Adipose tissue (tissue), 3 donors: Measurements from ENCODE around the gene NR4A2. TPM values are rescaled to one million over a fixed set of nuclear protein-coding genes. Genes with fewer than 3 reads are reported as not detected.
A peak's percentile ranks its signal among the peaks of the same experiment; 100 is the strongest.

Source experiments
- H3K27ac ChIP-seq: one replicate; pipeline ENCODE4 v1.5.1; 2013; ENCODE audit warnings: low read depth, low read length
- WGBS, 3 donors: extraction: QIAGEN DNeasy Blood & Tissue Kit; methylation state at CpG; one replicate each; pipeline ENCODE4 v1.1.7; 2013; 5-methylcytosine and 5-hydroxymethylcytosine counted together
- polyA plus RNA-seq, 3 donors: library from polyadenylated mRNA; stranded (reverse); fragments of 200-250 nt; gene quantifications; one replicate each; pipeline ENCODE4 v1.2.3, GENCODE V29; 2013
- donor health status: healthy with polysubstance abuse.
- donor health status: Bipolar disorder and iron deficiency.
- donor health status: healthy.

Gene NR4A2
- 10 to 100 TPM in 2 of 3 donors, 1 to 10 TPM in 1; 4.0 to 93.8 (median 13.1) TPM for polyA plus RNA-seq

DNA sequence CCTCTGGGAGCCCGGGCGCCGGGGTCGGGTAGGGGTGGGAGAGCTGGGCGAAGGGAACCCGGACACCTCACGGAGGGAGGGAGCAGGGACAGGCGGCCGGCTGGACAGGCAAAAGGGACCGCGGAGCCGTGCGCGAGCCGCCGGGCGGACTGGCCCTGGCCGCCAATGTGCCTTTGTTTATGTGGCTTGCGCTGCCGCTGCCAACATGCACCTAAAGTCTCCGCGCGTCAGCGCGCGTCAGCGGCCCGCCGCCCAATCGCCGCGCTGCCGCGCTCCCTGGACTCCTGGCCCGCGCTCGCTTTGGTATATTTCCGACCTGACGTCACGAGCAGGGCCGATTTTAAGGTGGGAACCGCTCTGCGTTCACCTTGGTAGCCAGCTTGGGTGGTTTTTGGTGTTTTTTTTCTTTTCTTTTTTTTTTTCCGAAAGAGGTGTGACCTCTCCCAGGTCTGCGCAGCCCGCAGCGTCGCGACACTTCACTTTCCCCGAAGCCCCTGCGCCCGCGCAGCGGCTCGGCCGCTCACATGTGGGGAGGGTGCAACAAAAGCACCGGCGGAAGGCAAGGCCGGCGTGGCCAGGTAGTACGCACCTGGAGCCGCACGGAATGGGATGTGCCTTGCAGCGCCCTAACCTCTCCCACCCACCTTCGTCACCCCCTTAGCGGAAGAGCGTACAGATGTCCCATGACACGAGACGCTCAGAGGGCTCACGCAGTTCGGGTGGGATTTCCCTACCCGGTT is at the start of gene NR4A2:
Gene NR4A2 (minus strand): TSS at position 188 of the 740 bp plus-strand sequence. CDS start 2,535 bp downstream, outside the sequence.
- 0 to 1% (median 1%) methylated on average over 64 to 72 of the region's 72 CpGs for WGBS, 3 donors
- peak within 1 kb of the TSS; percentile 82 for H3K27ac ChIP-seq

DNA sequence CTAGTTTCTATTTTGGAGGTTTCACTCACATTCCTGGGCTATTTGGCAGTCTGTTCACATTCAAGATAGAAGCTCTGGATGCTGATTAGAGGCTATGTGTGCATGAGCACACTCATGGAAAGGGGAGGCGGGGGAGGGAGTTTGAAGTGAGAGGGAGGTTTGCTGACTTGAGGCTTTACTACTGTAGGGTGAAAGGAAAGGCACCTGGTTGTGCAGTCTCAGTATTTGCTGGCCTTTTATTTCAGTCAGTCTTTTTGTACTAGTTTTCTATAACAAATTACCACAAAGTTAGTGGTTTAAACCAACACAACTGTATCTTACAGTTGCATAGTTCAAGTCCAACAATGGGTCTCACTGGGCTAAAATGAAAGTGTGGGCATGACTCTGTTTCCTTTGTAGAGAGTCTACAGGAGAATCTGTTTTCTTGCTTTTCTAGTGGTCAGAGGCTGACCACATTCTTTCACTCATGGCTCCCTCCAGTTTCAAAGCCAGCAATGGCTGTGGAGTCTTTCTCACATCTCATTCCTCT is 47.7 kb upstream of the NR4A2 start:
- 82 to 92% (median 89%) methylated on average over 1 of the region's 1 CpG for WGBS, 3 donors
- no peak overlapping the region for H3K27ac ChIP-seq

DNA sequence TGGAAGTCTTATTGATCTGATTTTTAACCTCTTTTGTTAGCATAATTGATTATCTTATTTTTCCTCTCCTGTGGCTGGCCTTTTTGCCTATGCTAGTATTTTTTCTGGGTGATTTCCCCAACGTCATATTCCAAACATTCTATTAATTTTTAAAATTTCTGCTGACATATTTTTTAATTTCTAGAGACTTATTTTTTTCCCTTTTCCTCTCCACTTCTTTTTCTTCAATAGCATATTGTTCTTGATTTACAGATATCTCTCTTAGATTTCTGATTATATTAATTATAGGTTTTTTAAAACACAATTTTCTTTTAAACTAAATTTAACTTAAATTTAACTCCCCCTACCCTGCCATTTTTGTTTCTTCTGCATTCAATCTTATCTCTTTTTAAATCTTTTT is 47.2 kb upstream of the NR4A2 start:
- no peak overlapping the region for H3K27ac ChIP-seq
- WGBS, 3 donors, result 49 to 78% (median 77%) methylated on average over 1 of the region's 1 CpG

DNA sequence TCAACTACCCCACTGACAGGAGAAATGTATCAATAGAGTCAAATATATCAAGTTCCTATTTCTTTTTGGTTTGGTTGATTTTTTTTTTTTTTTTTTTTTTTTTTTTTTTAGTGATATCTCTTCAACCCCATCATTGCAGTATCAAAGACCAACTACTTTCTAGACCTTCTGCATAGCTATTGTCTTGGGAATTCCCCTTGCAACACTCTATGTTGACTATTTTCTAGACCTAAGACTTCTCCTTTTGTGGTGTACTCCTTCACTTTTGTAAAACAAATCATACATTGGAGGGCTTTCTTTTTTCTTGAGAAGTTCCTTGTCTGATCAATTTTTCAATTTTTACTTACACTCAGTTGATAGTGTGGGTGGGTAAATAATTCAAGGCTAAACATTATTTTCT is 46.5 kb upstream of the NR4A2 start:
- no peak overlapping the region for H3K27ac ChIP-seq

DNA sequence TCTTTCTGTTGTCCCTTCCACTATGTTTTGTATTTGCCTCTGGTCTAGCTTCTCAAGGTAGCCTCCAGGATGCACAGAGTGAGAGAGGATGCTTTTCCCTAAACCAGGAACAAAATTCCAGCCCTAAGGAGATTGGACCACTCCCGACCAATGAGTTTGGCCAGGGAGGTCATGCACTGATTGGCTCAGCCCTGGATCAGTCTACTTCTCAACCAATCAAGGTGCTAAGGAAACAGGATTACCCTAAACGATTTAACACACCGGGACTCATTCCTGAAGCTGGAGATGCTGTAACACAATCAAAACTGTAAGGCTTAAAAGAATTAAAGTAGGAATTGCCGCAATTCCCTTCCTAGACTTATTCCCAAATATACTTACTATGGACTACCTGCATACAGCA is 34.2 kb upstream of the NR4A2 start:
- WGBS, 3 donors, result 93 to 96% (median 96%) methylated on average over 4 of the region's 4 CpGs
- no peak overlapping the region for H3K27ac ChIP-seq

DNA sequence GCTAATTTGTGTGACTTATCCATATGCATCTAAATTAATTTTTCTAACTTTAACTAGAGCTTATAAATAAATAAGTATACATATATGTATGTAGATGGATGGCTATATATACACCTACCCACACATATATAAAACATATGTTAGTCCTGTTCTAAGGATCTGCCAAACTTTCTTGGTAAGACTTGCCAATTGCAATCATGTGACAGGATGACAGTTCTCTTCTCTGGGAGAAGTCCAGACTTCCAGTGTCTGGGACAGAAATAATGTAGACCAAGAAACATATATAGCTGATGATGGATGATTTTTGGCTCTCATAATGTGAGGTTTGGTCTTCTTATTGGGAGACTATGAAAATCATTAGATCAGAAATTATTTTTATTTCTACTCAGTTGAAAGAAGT is 30.6 kb upstream of the NR4A2 start:
- H3K27ac ChIP-seq, result no peak overlapping the region

DNA sequence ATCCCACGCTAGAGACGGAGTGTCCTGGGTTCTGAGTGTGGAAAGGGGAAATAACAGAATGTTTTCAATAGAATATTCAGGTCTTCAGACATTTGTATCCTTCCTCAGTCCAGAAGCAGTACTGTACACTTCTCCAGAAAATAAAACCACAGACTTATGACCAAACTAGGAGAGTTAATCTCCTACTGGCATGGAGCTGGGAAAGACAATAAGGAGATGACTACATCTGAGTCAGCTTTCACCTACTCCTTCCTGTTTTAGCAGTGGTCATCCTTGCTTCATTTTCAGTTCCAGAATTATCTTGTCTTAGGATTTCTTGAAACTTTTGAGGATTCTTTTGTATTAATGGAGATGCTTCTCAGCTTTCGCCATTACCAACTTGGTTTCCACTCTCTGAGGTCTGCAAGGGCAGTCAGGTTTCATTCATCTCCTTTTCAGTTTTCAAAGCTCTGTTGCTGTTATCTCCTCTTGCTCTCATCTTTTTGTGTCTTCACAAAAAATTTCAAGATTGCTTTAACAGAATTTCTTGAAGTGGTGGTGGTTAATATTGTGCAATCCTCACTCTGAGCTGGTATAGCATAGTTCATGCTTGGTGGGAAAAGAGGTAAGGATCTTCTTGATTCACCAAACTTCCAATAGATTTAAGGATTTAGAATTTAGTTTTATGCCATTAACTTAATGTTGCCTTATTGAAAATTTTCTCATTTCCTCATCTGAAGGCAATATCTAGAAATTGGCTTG is 23.7 kb upstream of the NR4A2 start:
- H3K27ac ChIP-seq, result no peak overlapping the region
- 91 to 97% (median 91%) methylated on average over 3 of the region's 3 CpGs for WGBS, 3 donors

DNA sequence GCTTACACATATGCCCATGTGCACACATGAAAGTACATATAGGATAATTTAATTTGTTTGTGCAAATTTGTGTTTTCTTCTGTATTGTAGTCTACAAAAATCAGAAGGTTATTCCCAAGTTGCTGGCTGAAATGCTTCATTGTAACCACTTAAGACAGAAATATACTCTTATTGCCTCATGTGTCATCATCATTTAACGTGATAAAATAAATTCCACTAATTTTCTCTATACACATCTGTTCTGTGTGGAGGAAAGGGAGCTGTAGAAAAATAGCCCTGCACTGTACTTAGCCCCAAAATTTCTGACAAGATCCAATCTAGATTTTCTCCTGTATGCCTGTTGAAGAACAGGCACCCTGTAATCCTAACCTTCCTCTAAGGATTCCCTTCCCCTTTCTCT is 20.4 kb upstream of the NR4A2 start:
- WGBS, 3 donors, result 79 to 91% (median 85%) methylated on average over 1 of the region's 1 CpG
- no peak overlapping the region for H3K27ac ChIP-seq

DNA sequence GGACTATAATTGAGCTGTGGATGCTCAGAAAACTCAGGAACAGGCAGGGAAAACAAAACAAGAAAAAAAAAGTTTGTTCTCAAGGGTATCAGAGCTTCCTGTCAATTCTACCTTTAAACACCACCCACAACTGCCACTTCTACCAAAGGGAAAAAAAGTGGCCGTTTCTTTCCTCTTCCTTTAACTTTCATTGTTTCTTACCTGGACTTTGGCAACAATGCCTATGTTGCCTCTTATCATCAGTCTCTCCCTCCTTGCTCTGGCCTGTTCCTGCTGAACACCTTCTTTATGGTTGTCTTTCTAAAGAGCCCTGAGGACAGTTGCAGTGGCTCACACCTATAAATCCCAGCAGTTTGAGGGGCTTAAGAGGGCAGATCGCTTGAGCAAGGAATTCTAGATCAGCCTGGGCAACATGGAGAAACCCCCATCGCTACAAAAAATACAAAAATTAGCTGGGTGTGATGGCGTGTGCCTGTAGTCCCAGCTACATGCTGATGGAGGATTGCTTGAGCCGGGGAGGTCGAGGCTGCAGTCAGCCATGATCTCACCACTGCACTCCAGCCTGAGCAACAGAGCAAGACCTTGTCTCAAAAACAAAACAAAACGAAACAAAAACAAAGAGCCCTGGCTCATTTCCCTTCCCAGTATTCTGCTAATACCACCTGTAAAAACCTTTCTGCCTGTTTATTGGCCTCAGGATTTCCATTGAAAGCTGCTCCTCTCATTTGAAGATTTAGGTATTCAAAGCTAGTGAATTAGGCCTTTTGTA is 18.0 kb upstream of the NR4A2 start:
- WGBS, 3 donors, result 84 to 90% (median 86%) methylated on average over 7 of the region's 7 CpGs
- H3K27ac ChIP-seq, result no peak overlapping the region

DNA sequence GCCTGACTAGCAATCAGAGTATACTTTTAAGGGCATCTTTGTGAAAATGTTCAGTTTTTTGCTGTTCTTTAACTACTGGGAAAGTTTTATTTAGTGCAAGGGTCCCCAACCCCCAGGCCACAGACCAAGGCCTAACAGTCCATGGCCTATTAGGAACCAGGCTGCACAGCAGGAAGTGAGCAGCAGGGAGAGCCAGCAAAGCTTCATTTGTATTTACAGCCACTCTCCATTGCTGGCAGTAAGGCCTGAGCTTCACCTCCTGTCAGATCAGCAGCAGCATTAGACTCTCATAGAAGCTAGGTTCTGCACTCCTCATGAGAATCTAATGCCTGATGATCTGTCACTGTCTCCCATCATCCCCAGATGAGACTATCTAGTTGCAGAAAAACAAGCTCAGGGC is 17.1 kb upstream of the NR4A2 start:
- H3K27ac ChIP-seq, result no peak overlapping the region

DNA sequence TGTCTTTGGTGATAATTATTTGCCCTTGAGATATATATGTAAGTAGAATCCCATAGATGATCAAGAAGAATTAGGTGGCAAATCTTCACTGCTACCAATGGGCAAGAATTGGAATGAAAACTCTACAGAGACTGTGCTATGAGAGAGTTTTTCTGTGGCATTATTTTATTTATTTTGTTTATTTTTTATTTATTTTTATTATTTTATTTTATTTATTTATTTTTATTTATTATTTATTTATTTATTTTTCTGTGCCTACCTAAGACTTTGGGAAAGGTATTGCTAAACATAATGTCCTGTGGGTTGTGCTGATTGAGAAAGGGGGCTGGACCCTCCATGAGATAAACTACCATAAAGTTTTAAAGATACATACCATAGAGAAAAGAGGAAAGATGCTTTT is 16.6 kb upstream of the NR4A2 start:
- no peak overlapping the region for H3K27ac ChIP-seq

DNA sequence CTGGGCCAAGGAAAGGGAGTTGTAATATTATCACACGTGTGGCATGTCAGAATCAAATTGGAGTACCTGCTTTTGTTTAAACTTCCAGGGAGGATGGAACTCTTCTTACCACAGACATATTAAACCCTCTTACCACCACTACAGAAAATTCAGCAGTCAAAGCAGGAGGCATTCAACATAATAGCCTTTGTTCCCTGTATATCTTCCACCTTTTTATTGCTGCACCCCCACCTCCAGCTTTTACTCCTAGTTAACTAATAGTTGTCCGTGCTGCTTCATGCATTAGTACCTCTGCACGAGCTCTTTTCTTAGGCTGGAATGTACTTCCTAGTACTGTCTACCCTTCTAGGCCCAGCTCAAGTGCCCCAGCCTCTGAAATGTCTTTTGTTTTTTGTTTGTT is 14.9 kb upstream of the NR4A2 start:
- H3K27ac ChIP-seq, result no peak overlapping the region
- 80 to 89% (median 86%) methylated on average over 3 of the region's 3 CpGs for WGBS, 3 donors

DNA sequence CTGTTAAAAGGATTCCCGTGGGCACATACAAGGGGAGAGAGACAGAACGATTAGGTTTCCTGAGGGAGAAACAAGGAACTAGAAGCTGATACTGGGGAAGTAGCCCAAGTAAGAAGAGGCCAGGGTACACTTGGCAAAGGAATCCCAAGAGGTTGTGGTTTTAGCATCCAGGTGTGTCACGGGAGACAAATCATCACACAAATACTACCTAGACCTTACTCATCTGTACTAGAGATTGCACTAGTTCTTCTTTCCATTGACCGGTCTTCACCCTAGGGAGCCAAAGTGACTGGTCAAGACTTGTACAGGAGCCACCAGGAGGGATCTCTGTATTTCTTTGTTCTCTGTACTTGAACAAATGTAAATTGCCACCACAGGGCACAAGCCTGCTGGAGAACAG is 14.2 kb upstream of the NR4A2 start:
- H3K27ac ChIP-seq, result no peak overlapping the region
- WGBS, 3 donors, result 61 to 69% (median 63%) methylated on average over 4 of the region's 4 CpGs

DNA sequence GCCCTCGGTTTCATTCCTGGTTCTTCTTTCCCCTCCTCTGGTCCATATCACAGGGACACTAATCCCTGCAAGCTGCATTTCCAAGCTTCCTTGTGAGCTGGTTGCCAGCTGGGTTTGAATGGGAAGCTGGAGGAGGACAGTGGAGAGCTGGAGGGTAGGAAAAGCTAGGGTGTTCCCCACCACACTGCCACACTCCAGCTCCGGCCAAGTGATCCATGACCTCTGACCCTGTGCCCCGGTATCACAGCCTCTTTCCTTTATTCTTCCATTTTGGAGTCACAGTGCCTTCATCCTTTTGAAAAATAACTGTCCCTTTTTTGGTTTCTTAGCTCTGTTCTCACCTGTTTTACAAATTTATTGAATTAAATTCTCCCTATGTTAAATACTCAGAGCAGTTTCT is 13.1 kb upstream of the NR4A2 start:
- H3K27ac ChIP-seq, result no peak overlapping the region
- 80 to 97% (median 90%) methylated on average over 3 of the region's 3 CpGs for WGBS, 3 donors

DNA sequence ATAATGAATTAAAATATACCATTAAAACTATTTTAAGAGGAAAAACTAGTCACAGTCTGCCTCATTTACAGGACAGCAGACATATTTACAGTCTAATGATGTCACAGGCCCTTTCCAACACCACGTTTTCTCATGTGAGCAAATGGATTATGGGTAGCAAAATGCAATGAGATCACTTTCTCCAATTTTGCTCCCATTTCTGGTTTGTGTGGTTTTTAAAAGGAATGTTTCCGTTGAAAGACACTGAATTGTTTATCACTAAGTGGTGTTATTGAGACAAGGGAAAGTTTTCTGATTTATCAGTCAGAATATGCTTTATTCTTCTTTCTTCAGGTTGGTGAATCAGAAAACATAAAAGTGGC is 11.4 kb upstream of the NR4A2 start:
- H3K27ac ChIP-seq, result no peak overlapping the region
- 51 to 81% (median 61%) methylated on average over 2 of the region's 2 CpGs for WGBS, 3 donors

DNA sequence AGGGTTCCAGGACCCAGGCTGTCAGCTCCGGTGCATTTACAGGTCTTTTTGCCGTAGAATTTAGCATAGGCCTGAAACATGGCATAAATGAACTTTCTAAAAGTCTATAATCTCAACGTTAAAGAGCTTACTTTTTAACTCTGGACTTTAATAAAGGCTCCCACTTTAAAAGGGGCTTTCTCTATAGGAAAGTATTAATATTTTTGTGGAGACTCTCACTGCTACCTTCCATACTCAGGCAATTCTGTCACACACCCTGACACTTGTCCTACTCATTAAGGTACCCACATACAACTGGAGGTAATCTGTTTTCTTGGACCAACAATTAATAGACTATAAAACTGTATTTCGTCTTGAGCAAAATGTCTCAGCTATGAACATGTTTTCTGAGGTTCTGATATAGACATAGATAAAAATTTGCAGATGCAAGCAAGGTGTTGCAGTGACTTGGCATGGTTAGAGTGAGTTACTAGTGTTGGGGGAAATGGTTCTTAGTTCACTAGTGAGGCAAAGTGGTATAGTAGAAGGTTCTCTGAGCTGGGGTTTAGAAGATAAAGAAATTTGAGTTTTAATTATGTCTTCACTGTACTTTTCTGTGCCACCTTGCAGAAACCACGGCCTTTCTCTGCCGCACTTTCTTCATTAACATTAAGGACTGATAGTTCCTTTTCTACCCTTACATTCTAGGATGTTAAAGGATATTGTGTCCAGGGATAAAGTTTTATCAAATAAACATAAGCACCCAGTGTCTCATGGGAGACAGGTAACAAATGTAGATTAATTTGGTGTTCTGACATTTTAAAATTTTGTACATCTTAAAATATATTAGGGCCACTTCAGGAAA is 10.8 kb upstream of the NR4A2 start:
- 39 to 42% (median 41%) methylated on average over 6 of the region's 6 CpGs for WGBS, 3 donors
- no peak overlapping the region for H3K27ac ChIP-seq

DNA sequence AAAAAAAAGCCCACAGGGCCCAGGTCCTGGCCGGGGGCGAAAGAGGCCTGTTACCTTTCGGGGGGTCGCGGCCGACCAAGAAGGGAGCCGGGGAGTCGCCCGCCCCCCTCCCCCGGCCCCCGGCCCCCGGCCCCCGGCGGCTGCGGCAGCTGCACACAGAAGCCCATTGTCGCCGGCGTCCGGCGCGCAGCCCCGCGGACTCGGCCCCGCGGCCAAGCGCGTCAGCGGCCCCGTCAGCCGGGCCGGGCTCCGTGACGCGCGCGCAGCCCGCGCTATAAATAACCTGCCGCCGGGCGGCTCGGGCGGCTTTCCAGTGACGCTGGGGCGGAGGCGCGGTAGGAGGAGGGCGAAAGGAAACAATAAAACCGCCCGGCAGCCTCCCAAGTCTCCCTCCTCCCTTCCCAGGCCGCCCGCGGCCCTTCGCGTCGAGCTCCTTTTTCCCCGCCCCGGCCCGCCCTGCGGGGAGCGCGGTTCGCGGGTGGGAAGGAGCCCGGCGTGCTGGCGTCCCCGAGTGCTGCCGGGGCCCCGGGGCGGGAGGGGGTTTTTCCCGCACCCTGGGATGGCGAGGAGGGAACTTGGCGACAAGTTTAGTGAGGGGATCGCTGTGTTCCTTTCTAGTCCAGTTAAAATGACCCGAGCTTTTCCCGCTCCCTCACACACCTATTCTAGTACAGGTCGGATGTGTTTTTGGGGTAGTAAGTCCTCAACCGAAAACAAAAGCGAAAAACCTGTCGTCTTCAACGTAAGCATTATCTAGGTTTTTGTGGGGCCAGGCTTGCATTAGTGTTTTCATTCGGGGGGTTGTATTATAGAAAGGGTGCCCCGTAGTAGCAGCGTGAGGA is 10.0 kb upstream of the NR4A2 start:
- 1% methylated on average over 55 to 86 of the region's 86 CpGs for WGBS, 3 donors
- H3K27ac ChIP-seq, result peak overlapping the region; percentile 99
